CD4-positive, alpha-beta memory T cell (primary cell): ENCODE measurements around the gene ADSS1. TPM values are rescaled to one million over a fixed set of nuclear protein-coding genes. Genes with fewer than 3 reads are reported as not detected.

Source experiments
- CTCF ChIA-PET: fragments of 350-600 bp; sonication (Branson Sonifier 250); formaldehyde crosslinking; loops from one replicate; lab custom pipeline; 2021; ENCODE audit warnings: inconsistent platforms; ENCODE audit not compliant: partially characterized antibody; lab: Charles Lee
- POLR2A ChIA-PET: fragments of 350-600 bp; sonication (Branson Sonifier 250); formaldehyde crosslinking; loops from one replicate; lab custom pipeline; 2021; ENCODE audit not compliant: partially characterized antibody; lab: Charles Lee
- DNase-seq, 5 donors: peaks; one replicate each; pipeline versions ENCODE4 v3.0.0 to v3.0.0-alpha.2; 2020 to 2022; ENCODE audit warnings: mixed read lengths in 1 of 5
- H3K27ac ChIP-seq: one replicate; pipeline ENCODE4 v1.7.0; 2013; ENCODE audit warnings: low read depth, low read length
- H3K27me3 ChIP-seq: 2 replicates; pipeline ENCODE4 v1.7.0; 2013; ENCODE audit warnings: mild to moderate bottlenecking, low read length, moderate library complexity; ENCODE audit not compliant: insufficient read depth
- H3K36me3 ChIP-seq: 2 replicates; pipeline ENCODE4 v1.7.0; 2013; ENCODE audit warnings: mild to moderate bottlenecking, low read length, moderate library complexity; ENCODE audit not compliant: insufficient read depth
- H3K4me1 ChIP-seq: 2 replicates; pipeline ENCODE4 v1.7.0; 2013; ENCODE audit warnings: mild to moderate bottlenecking, low read length, moderate library complexity; ENCODE audit not compliant: insufficient read depth
- H3K4me3 ChIP-seq, 2 donors: one replicate each; pipeline ENCODE4 v1.7.0; 2013; ENCODE audit warnings: low read length in 2 of 2, mild to moderate bottlenecking in 1 of 2
- H3K9me3 ChIP-seq, 2 donors: one replicate each; pipeline ENCODE4 v1.7.0; 2013; ENCODE audit warnings: low read length in 2 of 2, control low read depth in 1 of 2; ENCODE audit not compliant: control insufficient read depth in 1 of 2
- H3K27ac Mint-ChIP-seq, 7 donors: one replicate each; pipeline ENCODE4 v1.8.0; 2020 to 2021; ENCODE audit warnings: mixed read lengths in 7 of 7, mild to moderate bottlenecking in 6 of 7, inconsistent platforms in 3 of 7, moderate library complexity in 3 of 7
- H3K27me3 Mint-ChIP-seq, 2 donors: one replicate each; pipeline ENCODE4 v1.8.0; 2020 to 2021; ENCODE audit warnings: mixed read lengths in 2 of 2
- H3K36me3 Mint-ChIP-seq, 2 donors: one replicate each; pipeline ENCODE4 v1.8.0; 2020 to 2021; ENCODE audit warnings: mixed read lengths in 2 of 2, inconsistent platforms in 1 of 2, mild to moderate bottlenecking in 1 of 2
- H3K4me1 Mint-ChIP-seq, 4 donors: one replicate each; pipeline ENCODE4 v1.8.0; 2020 to 2021; ENCODE audit warnings: mixed read lengths in 4 of 4, mild to moderate bottlenecking in 1 of 4
- H3K4me3 Mint-ChIP-seq, 8 donors: one replicate each; pipeline ENCODE4 v1.8.0; 2020 to 2021; ENCODE audit warnings: mixed read lengths in 8 of 8, mild to moderate bottlenecking in 7 of 8, moderate library complexity in 6 of 8, inconsistent platforms in 3 of 8
- H3K9me3 Mint-ChIP-seq, 8 donors: one replicate each; pipeline ENCODE4 v1.8.0; 2020 to 2021; ENCODE audit warnings: mixed read lengths in 8 of 8, mild to moderate bottlenecking in 5 of 8, inconsistent platforms in 3 of 8, moderate library complexity in 1 of 8
- intact Hi-C: fragments of 100-400 bp; cut with micrococcal nuclease; formaldehyde crosslinking; loops from one replicate; pipeline ENCODE4 v1.15.1; 2023
- polyA plus RNA-seq, 2 donors: library from polyadenylated mRNA; unstranded; fragments of 300-500 nt; fragmentation: Illumina TruSeq; gene quantifications; one replicate each; pipeline ENCODE4 v1.2.3, GENCODE V29; 2021
- total RNA-seq, 2 experiments: library from RNA; stranded (reverse); gene quantifications; one replicate each; pipeline ENCODE4 v1.2.3, GENCODE V29; 2021

The ADSS1 gene
- total and polyA plus RNA-seq, 4 experiments from 2014 or later = 0.16 to 1.8 (median 1.5) TPM

- CTCF ChIA-PET = interaction anchor here (1.0 to 2.7 kb wide), 4 partner anchors 11 to 81 kb away, joined by 3 to 7 read pairs (median 6); no protein-coding TSS in a partner anchor
- Mint-ChIP-seq H3K4me1 (peaks cover 18 to 49% (median 30%) of the 10 kb centered on the region in 4 donors), H3K27me3 (peaks cover 0 to 2% of the 10 kb centered on the region in 2 donors), H3K4me3 (no peak overlapping the region), H3K9me3 (no peaks in the 10 kb centered on the region), H3K36me3 (no peaks in the 10 kb centered on the region), H3K27ac (peak overlapping the region in 1 of 7 donors; percentile 72)
- Histone ChIP-seq H3K27me3 (no peaks in the 10 kb centered on the region), H3K9me3 (no peaks in the 10 kb centered on the region), H3K4me3 (no peak overlapping the region), H3K27ac (no peak overlapping the region), H3K4me1 (peaks cover 33% of the 10 kb centered on the region), H3K36me3 (no peaks in the 10 kb centered on the region)
- no peak for DNase-seq
- POLR2A ChIA-PET = interaction anchor here (1.8 to 2.0 kb wide), 3 partner anchors 11 to 23 kb away, joined by 5 to 7 read pairs (median 5); no protein-coding TSS in a partner anchor
- intact Hi-C loops = no loop called here
These were observed 40.2 kb upstream of the ADSS1 start for GRCh38 chr14:104683653-104684448.

- no peak overlapping the region for H3K4me3 ChIP-seq
- H3K27me3 ChIP-seq = no peaks in the 10 kb centered on the region
- H3K36me3 ChIP-seq = no peaks in the 10 kb centered on the region
- Mint-ChIP-seq H3K9me3 (no peaks in the 10 kb centered on the region), H3K4me1 (peaks cover 18 to 51% (median 30%) of the 10 kb centered on the region in 4 donors), H3K36me3 (no peaks in the 10 kb centered on the region), H3K4me3 (no peak overlapping the region), H3K27ac (peak overlapping the region in 4 of 7 donors; percentile 21 to 78 (median 46)), H3K27me3 (peaks cover 0 to 2% of the 10 kb centered on the region in 2 donors)
- ChIA-PET POLR2A (interaction anchor here (1.8 to 2.0 kb wide), 3 partner anchors 10 to 22 kb away, joined by 5 to 7 read pairs (median 5); no protein-coding TSS in a partner anchor), CTCF (interaction anchor here (1.2 to 2.7 kb wide), 4 partner anchors 10 to 25 kb away, joined by 4 to 7 read pairs (median 6); no protein-coding TSS in a partner anchor)
- no peak overlapping the region for H3K27ac ChIP-seq
- H3K9me3 ChIP-seq = no peaks in the 10 kb centered on the region
- peaks cover 36% of the 10 kb centered on the region for H3K4me1 ChIP-seq
- intact Hi-C loops = no loop called here
- no peak for DNase-seq
These were observed 39.6 kb upstream of the ADSS1 start for GRCh38 chr14:104684449-104684821.

GRCh38 chr14:104685216-104685997 is 38.6 kb upstream of the ADSS1 start:
- no peak overlapping the region for H3K27ac ChIP-seq
- no peaks in the 10 kb centered on the region for H3K36me3 Mint-ChIP-seq
- H3K4me3 ChIP-seq = no peak overlapping the region
- no peaks in the 10 kb centered on the region for H3K9me3 Mint-ChIP-seq
- ChIA-PET POLR2A (interaction anchor here (1.8 to 2.0 kb wide), 3 partner anchors 9 to 21 kb away, joined by 5 to 7 read pairs (median 5); no protein-coding TSS in a partner anchor), CTCF (interaction anchor here (1.2 to 1.5 kb wide), 3 partner anchors 9 to 24 kb away, joined by 4 to 7 read pairs (median 6); no protein-coding TSS in a partner anchor)
- H3K9me3 ChIP-seq = no peaks in the 10 kb centered on the region
- peak overlapping the region in 5 of 7 donors; percentile 52 to 78 (median 74) for H3K27ac Mint-ChIP-seq
- peaks cover 41% of the 10 kb centered on the region for H3K4me1 ChIP-seq
- peaks cover 18 to 51% (median 31%) of the 10 kb centered on the region in 4 donors for H3K4me1 Mint-ChIP-seq
- no peaks in the 10 kb centered on the region for H3K27me3 Mint-ChIP-seq
- intact Hi-C loops = loop anchor here (1.0 to 5.0 kb wide), 2 partner anchors 23 to 67 kb away; partner anchors contain the start of gene SIVA1
- no peaks in the 10 kb centered on the region for H3K27me3 ChIP-seq
- no peak for DNase-seq
- peak overlapping the region in 5 of 8 donors; percentile 18 to 70 (median 33) for H3K4me3 Mint-ChIP-seq
- no peaks in the 10 kb centered on the region for H3K36me3 ChIP-seq

- peak overlapping the region in 3 of 8 donors; percentile 32 to 72 (median 60) for H3K4me3 Mint-ChIP-seq
- peaks cover 0 to 2% of the 10 kb centered on the region in 2 donors for H3K36me3 Mint-ChIP-seq
- no peaks in the 10 kb centered on the region for H3K9me3 ChIP-seq
- H3K4me3 ChIP-seq = no peak overlapping the region
- POLR2A ChIA-PET = interaction anchor here (5.3 kb wide), 1 partner anchor 8 kb away, joined by 56 read pairs; no protein-coding TSS in a partner anchor
- H3K27ac Mint-ChIP-seq = peak overlapping the region in 3 of 7 donors; percentile 57 to 70 (median 69)
- CTCF ChIA-PET = interaction anchor here (0.9 kb wide), 1 partner anchor 82 kb away, joined by 3 read pairs; no protein-coding TSS in a partner anchor
- peaks cover 48% of the 10 kb centered on the region for H3K4me1 ChIP-seq
- DNase-seq = no peak
- intact Hi-C loops = loop anchor here (1.0 to 5.0 kb wide), 2 partner anchors 22 to 66 kb away; partner anchors contain the start of gene SIVA1
- no peaks in the 10 kb centered on the region for H3K27me3 Mint-ChIP-seq
- peaks cover 23 to 58% (median 35%) of the 10 kb centered on the region in 4 donors for H3K4me1 Mint-ChIP-seq
- no peaks in the 10 kb centered on the region for H3K27me3 ChIP-seq
- no peaks in the 10 kb centered on the region for H3K36me3 ChIP-seq
- H3K9me3 Mint-ChIP-seq = no peaks in the 10 kb centered on the region
- no peak overlapping the region for H3K27ac ChIP-seq
These were observed 37.9 kb upstream of the ADSS1 start for GRCh38 chr14:104685998-104686610.

- DNase-seq = no peak
- peaks cover 27 to 65% (median 39%) of the 10 kb centered on the region in 4 donors for H3K4me1 Mint-ChIP-seq
These were observed 37.2 kb upstream of the ADSS1 start for GRCh38 chr14:104686624-104687517.

More at GRCh38 chr14:104686624-104687517, 37.2 kb upstream of the ADSS1 start:
- intact Hi-C loops = loop anchor here (5.0 kb wide), 1 partner anchor 65 kb away; the partner anchor contains the start of gene SIVA1
- no peak overlapping the region for H3K4me3 ChIP-seq
- peak overlapping the region; percentile 5 to 79 (median 62) for H3K4me3 Mint-ChIP-seq
- ChIA-PET CTCF (interaction anchor here (0.9 to 1.0 kb wide), 2 partner anchors 22 to 81 kb away, joined by 3 to 4 read pairs; no protein-coding TSS in a partner anchor), POLR2A (interaction anchor here (0.6 to 5.3 kb wide), 4 partner anchors 9 to 65 kb away, joined by 4 to 56 read pairs (median 4); partner anchors contain the start of gene SIVA1)
- H3K9me3 Mint-ChIP-seq = no peaks in the 10 kb centered on the region
- no peaks in the 10 kb centered on the region for H3K27me3 ChIP-seq
- no peaks in the 10 kb centered on the region for H3K36me3 ChIP-seq
- H3K36me3 Mint-ChIP-seq = peaks cover 0 to 2% of the 10 kb centered on the region in 2 donors
- H3K27ac ChIP-seq = peak overlapping the region; percentile 21
- H3K9me3 ChIP-seq = no peaks in the 10 kb centered on the region
- no peaks in the 10 kb centered on the region for H3K27me3 Mint-ChIP-seq
- peak overlapping the region; percentile 3 to 83 (median 65) for H3K27ac Mint-ChIP-seq
- H3K4me1 ChIP-seq = peaks cover 55% of the 10 kb centered on the region
